HepG2 (cell line): ENCODE results near the gene COX7A2L. TPM values are rescaled to one million over a fixed set of nuclear protein-coding genes. Genes with fewer than 3 reads are reported as not detected.
A peak's percentile ranks its signal among the peaks of the same experiment; 100 is the strongest.

ENCODE experiments used
- ARID4A ChIP-seq: sonication (generic); formaldehyde crosslinking; IDR thresholded peaks from 2 replicates; pipeline ENCODE4 v1.5.0; 2020; ENCODE audit warnings: mild to moderate bottlenecking, missing genetic modification reagents, borderline replicate concordance
- CENPT ChIP-seq: sonication (generic); formaldehyde crosslinking; IDR thresholded peaks from 2 replicates; pipeline ENCODE4 v1.8.0; 2022; ENCODE audit warnings: low read depth, mild to moderate bottlenecking, moderate library complexity, missing genetic modification reagents
- FOXA1 ChIP-seq, 2 experiments: fragments of 450-650 bp in 1 of 2; sonication (generic) in 1 of 2; formaldehyde crosslinking in 1 of 2; IDR thresholded peaks; 2 replicates each; pipeline versions ENCODE4 v1.4.0 to v1.6.1; 2016 to 2020; ENCODE audit warnings: missing genetic modification reagents in 1 of 2
- GATA4 ChIP-seq: sonication (generic); IDR thresholded peaks from 2 replicates; pipeline ENCODE4 v1.6.1; 2016; ENCODE audit warnings: antibody characterized with exemption, low read depth, borderline replicate concordance
- HBP1 ChIP-seq: IDR thresholded peaks from 2 replicates; pipeline ENCODE4 v1.6.1; 2016; ENCODE audit warnings: low read depth, control low read depth
- NAIF1 ChIP-seq: sonication (generic); formaldehyde crosslinking; IDR thresholded peaks from 2 replicates; pipeline ENCODE4 v1.5.0; 2020; ENCODE audit warnings: mild to moderate bottlenecking, missing genetic modification reagents, borderline replicate concordance
- NONO ChIP-seq, 2 experiments: fragments of 450-650 bp in 1 of 2; sonication (generic) in 1 of 2; formaldehyde crosslinking in 1 of 2; IDR thresholded peaks in 1 of 2; conservative IDR thresholded peaks in 1 of 2; 2 replicates each; pipeline versions ENCODE4 v1.6.1 to v1.8.0; 2017 to 2022; ENCODE audit warnings: mild to moderate bottlenecking in 1 of 2, missing genetic modification reagents in 1 of 2, moderate library complexity in 1 of 2
- NPAS2 ChIP-seq: sonication (generic); formaldehyde crosslinking; IDR thresholded peaks from 2 replicates; pipeline ENCODE4 v1.8.0; 2022; ENCODE audit warnings: mild to moderate bottlenecking, missing genetic modification reagents, borderline replicate concordance
- PRDM4 ChIP-seq: sonication (generic); formaldehyde crosslinking; IDR thresholded peaks from 2 replicates; pipeline ENCODE4 v1.9.0; 2021; ENCODE audit warnings: missing genetic modification reagents, borderline replicate concordance
- RARG ChIP-seq: sonication (generic); formaldehyde crosslinking; IDR thresholded peaks from 2 replicates; pipeline ENCODE4 v1.4.0; 2020; ENCODE audit warnings: low read depth, mild to moderate bottlenecking, missing genetic modification reagents
- SRSF4 ChIP-seq: fragments of 200-400 bp; formaldehyde crosslinking; IDR thresholded peaks from one replicate; pipeline ENCODE4 v1.6.1; 2018; ENCODE audit warnings: mild to moderate bottlenecking, low read depth, low read length, moderate library complexity; ENCODE audit not compliant: poor library complexity, severe bottlenecking
- TEAD2 ChIP-seq: sonication (generic); formaldehyde crosslinking; IDR thresholded peaks from 2 replicates; pipeline ENCODE4 v1.9.0; 2021; ENCODE audit warnings: missing genetic modification reagents
- ZBTB21 ChIP-seq: sonication (generic); formaldehyde crosslinking; IDR thresholded peaks from 2 replicates; pipeline ENCODE4 v1.4.0; 2020; ENCODE audit warnings: missing genetic modification reagents
- ZNF280B ChIP-seq: sonication (generic); formaldehyde crosslinking; IDR thresholded peaks from 2 replicates; pipeline ENCODE4 v1.5.0; 2020; ENCODE audit warnings: missing genetic modification reagents, mild to moderate bottlenecking, borderline replicate concordance
- ZNF292 ChIP-seq: sonication (generic); formaldehyde crosslinking; IDR thresholded peaks from 2 replicates; pipeline ENCODE4 v1.8.1; 2022; ENCODE audit warnings: mild to moderate bottlenecking, low read depth, missing genetic modification reagents, borderline replicate concordance
- ZNF7 ChIP-seq: IDR thresholded peaks from 2 replicates; pipeline ENCODE4 v1.6.1; 2016; ENCODE audit warnings: missing biosample characterization, missing genetic modification reagents
- ZNF878 ChIP-seq: sonication (generic); formaldehyde crosslinking; IDR thresholded peaks from 2 replicates; pipeline ENCODE4 v1.8.1; 2023; ENCODE audit warnings: mild to moderate bottlenecking, missing genetic modification reagents, moderate library complexity
- ZSCAN20 ChIP-seq: sonication (generic); formaldehyde crosslinking; IDR thresholded peaks from 2 replicates; pipeline ENCODE4 v1.4.0; 2020; ENCODE audit warnings: missing genetic modification reagents, mild to moderate bottlenecking, borderline replicate concordance
- polyA plus RNA-seq, 8 experiments: library from polyadenylated mRNA; depleted of rRNA in 3 of 8; stranded (reverse) in 7 of 8; unstranded in 1 of 8; fragments of >200 nt; fragmentation: Illumina TruSeq in 4 of 8; extraction: Trizol in 4 of 8; gene quantifications; 2 replicates each; pipeline versions ENCODE4 v1.2.1 to v1.2.3, GENCODE V29; 2011 to 2016; ENCODE audit warnings: low read depth in 4 of 8, missing spikeins in 1 of 8, mixed read lengths in 1 of 8; ENCODE audit not compliant: insufficient read depth in 1 of 8
- total RNA-seq, 5 experiments: library from RNA; depleted of rRNA; stranded (reverse); fragments of >200 nt; fragmentation: Illumina TruSeq; extraction: Trizol; gene quantifications; 2 replicates each; pipeline ENCODE4 v1.2.3, GENCODE V29; 2016; ENCODE audit warnings: low read depth in 1 of 5

Gene COX7A2L
- total and polyA plus RNA-seq, 2 of the 13 experiments (the other 11 are each of a cell fraction or from before 2014, with no cell fraction given): 155 to 201 TPM

- TF ChIP-seq GATA4 (no peak), TEAD2 (CRISPR knock-in tag) (peak; percentile 42; the same call in 1 of the 2 replicates), FOXA1 (IDR thresholded peaks at IDR 0.05) (no peak), FOXA1 (CRISPR knock-in tag; IDR thresholded peaks at IDR 0.05) (no peak), NPAS2 (CRISPR knock-in tag) (no peak), ARID4A (CRISPR knock-in tag) (0 out of 2 replicates have a peak, but pooled peaks have one; percentile 3), ZSCAN20 (CRISPR knock-in tag) (no peak), ZNF878 (CRISPR knock-in tag) (peak; percentile 79; the same call in 1 of the 2 replicates), NAIF1 (CRISPR knock-in tag) (no peak), ZBTB21 (CRISPR knock-in tag) (0 out of 2 replicates have a peak, but pooled peaks have one; percentile 16), NONO (IDR thresholded peaks at IDR 0.05) (no peak), NONO (CRISPR knock-in tag; conservative IDR thresholded peaks at IDR 0.05) (no peak), ZNF292 (CRISPR knock-in tag) (no peak), CENPT (no peak), ZNF7 (CRISPR knock-in tag) (no peak), HBP1 (no peak), ZNF280B (CRISPR knock-in tag) (peak; percentile 51; the same call in 1 of the 2 replicates), RARG (CRISPR knock-in tag) (no peak), PRDM4 (CRISPR knock-in tag) (no peak), SRSF4 (peak; percentile 78)
These were observed 18.2 kb downstream of the COX7A2L start (continued) for GRCh38 chr2:42342795-42343241.
